ENCODE results near the gene CHCHD10.

The CHCHD10 gene

DNA sequence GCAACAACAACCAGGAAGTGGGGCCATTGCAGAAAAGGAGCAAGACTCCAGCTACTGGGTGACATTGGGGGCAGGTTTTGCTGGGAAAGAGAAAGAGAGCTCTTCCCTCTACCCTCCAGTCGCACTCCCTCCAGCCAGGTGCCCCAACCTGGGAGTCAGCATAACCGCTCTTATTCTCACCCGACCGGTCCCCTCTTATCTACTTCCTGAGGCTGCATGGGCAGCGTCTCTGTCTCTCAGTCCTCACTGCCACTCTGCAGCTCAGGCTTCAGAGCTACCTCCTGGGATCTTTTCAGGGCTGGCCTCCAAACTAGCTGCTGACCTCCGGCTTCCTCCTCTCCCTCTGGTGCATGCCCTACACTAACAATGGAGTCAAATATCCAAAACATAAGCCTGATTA, 22.0 kb downstream of the CHCHD10 start:
- Histone ChIP-seq H3K4me3 (ENCODE audit: insufficient read depth in 1 of 2, low read depth in 1 of 2, low read length in 2 of 2) (no peak overlapping the region), H3K27me3 (ENCODE audit: control insufficient read depth in 1 of 2, insufficient read depth in 1 of 2, low read length in 2 of 2) (no peaks in the 10 kb centered on the region), H3K27ac (ENCODE audit: low read length, poor library complexity, severe bottlenecking) (no peak overlapping the region), H3K18ac (ENCODE audit: low read depth in 1 of 2, low read length in 2 of 2) (no peak overlapping the region), H2BK15ac (ENCODE audit: low read depth, poor library complexity, severe bottlenecking) (no peak overlapping the region), H4K91ac (ENCODE audit: low read length) (no peak overlapping the region), H3K9ac (ENCODE audit: low read length) (no peak overlapping the region), H4K8ac (ENCODE audit: low read length) (no peak overlapping the region), H3K9me3 (ENCODE audit: control insufficient read depth, low read length) (no peaks in the 10 kb centered on the region), H2AFZ (ENCODE audit: low read depth, low read length) (no peak overlapping the region), H2AK5ac (ENCODE audit: low read length, severe bottlenecking) (no peak overlapping the region), H3K4me2 (ENCODE audit: low read length, poor library complexity, severe bottlenecking) (no peak overlapping the region), H3K14ac (ENCODE audit: low read length in 2 of 2) (no peak overlapping the region), H3K23ac (ENCODE audit: low read length in 2 of 2) (no peak overlapping the region), H3K4me1 (ENCODE audit: control insufficient read depth, insufficient read depth, low read depth, low read length) (peaks cover 2% of the 10 kb centered on the region), H3K79me1 (replicated peaks; ENCODE audit: low read length, poor library complexity, severe bottlenecking) (peaks cover 41% of the 10 kb centered on the region), H2BK12ac (ENCODE audit: low read length in 2 of 2) (no peak overlapping the region), H3K4ac (ENCODE audit: low read depth in 1 of 2, low read length in 2 of 2) (no peak overlapping the region), H3K36me3 (ENCODE audit: control insufficient read depth in 1 of 2, insufficient read depth in 2 of 2, low read depth in 1 of 2, low read length in 2 of 2) (peaks cover 41 to 45% of the 10 kb centered on the region in 2 experiments), H2BK5ac (ENCODE audit: low read depth, low read length, poor library complexity, severe bottlenecking) (no peak overlapping the region), H2BK120ac (ENCODE audit: low read depth, low read length) (no peak overlapping the region)
- DNase-seq: no peak
- 93% methylated on average over 5 of the region's 6 CpGs for WGBS

DNA sequence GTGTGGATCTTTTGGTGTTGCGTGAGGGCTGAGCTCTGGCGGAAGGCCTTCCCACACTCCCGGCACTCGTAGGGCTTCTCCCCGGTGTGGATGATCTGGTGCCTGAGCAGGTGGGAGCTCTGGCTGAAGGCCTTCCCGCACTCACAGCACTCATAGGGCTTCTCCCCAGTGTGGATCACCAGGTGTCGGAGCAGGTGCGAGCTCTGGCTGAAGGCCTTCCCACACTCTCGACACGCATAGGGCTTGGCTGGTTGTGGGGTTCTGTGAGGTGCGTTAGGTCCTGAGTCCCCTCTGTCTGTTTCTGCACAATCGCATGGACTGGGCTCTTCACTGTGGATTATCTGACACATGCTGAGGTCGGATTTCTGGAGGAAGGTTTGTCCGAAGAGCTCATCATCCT, 23.3 kb downstream of the CHCHD10 start:
- Histone ChIP-seq H3K27me3 (ENCODE audit: control insufficient read depth in 1 of 2, insufficient read depth in 1 of 2, low read length in 2 of 2) (no peaks in the 10 kb centered on the region), H2BK15ac (ENCODE audit: low read depth, poor library complexity, severe bottlenecking) (no peak overlapping the region), H2BK120ac (ENCODE audit: low read depth, low read length) (no peak overlapping the region), H4K91ac (ENCODE audit: low read length) (no peak overlapping the region), H3K23ac (ENCODE audit: low read length in 2 of 2) (no peak overlapping the region), H3K79me1 (replicated peaks; ENCODE audit: low read length, poor library complexity, severe bottlenecking) (peaks cover 32% of the 10 kb centered on the region), H2BK5ac (ENCODE audit: low read depth, low read length, poor library complexity, severe bottlenecking) (no peak overlapping the region), H3K4me3 (ENCODE audit: insufficient read depth in 1 of 2, low read depth in 1 of 2, low read length in 2 of 2) (no peak overlapping the region), H3K4ac (ENCODE audit: low read depth in 1 of 2, low read length in 2 of 2) (no peak overlapping the region), H4K8ac (ENCODE audit: low read length) (no peak overlapping the region), H3K36me3 (ENCODE audit: control insufficient read depth in 1 of 2, insufficient read depth in 2 of 2, low read depth in 1 of 2, low read length in 2 of 2) (peaks cover 41 to 45% of the 10 kb centered on the region in 2 experiments), H3K9ac (ENCODE audit: low read length) (no peak overlapping the region), H3K9me3 (ENCODE audit: control insufficient read depth, low read length) (no peaks in the 10 kb centered on the region), H3K18ac (ENCODE audit: low read depth in 1 of 2, low read length in 2 of 2) (no peak overlapping the region), H3K27ac (ENCODE audit: low read length, poor library complexity, severe bottlenecking) (no peak overlapping the region), H2AFZ (ENCODE audit: low read depth, low read length) (no peak overlapping the region), H2BK12ac (ENCODE audit: low read length in 2 of 2) (no peak overlapping the region), H2AK5ac (ENCODE audit: low read length, severe bottlenecking) (no peak overlapping the region), H3K14ac (ENCODE audit: low read length in 2 of 2) (no peak overlapping the region), H3K4me1 (ENCODE audit: control insufficient read depth, insufficient read depth, low read depth, low read length) (no peaks in the 10 kb centered on the region), H3K4me2 (ENCODE audit: low read length, poor library complexity, severe bottlenecking) (no peak overlapping the region)
- no peak for DNase-seq
- 97% methylated on average over 14 of the region's 14 CpGs for WGBS

DNA sequence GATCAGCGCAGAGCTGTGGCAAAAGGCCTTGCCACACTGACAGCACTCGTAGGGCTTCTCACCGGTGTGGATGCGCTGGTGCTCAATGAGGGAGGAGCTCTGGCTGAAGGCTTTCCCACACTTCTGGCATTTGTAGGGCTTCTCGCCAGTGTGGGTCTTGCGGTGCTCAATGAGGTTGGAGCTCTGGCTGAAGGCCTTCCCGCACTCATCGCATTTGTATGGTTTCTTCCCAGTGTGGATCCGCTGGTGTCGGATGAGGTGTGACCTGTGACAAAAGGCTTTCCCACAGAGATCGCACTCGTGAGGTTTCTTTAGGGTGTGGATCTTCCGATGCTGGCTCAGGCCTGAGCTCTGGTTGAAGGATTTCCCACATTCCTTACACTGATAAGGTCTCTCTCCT, 23.8 kb downstream of the CHCHD10 start:
- H3K23ac ChIP-seq (ENCODE audit: low read length in 2 of 2): no peak overlapping the region
- no peak for DNase-seq
- H2BK12ac ChIP-seq (ENCODE audit: low read length in 2 of 2): no peak overlapping the region
- no peaks in the 10 kb centered on the region for H3K4me1 ChIP-seq (ENCODE audit: control insufficient read depth, insufficient read depth, low read depth, low read length)
- H3K9ac ChIP-seq (ENCODE audit: low read length): no peak overlapping the region
- no peak overlapping the region for H3K27ac ChIP-seq (ENCODE audit: low read length, poor library complexity, severe bottlenecking)
- no peak overlapping the region for H2BK15ac ChIP-seq (ENCODE audit: low read depth, poor library complexity, severe bottlenecking)
- no peak overlapping the region for H3K4ac ChIP-seq (ENCODE audit: low read depth in 1 of 2, low read length in 2 of 2)
- H3K14ac ChIP-seq (ENCODE audit: low read length in 2 of 2): no peak overlapping the region
- H2BK5ac ChIP-seq (ENCODE audit: low read depth, low read length, poor library complexity, severe bottlenecking): no peak overlapping the region
- H2AK5ac ChIP-seq (ENCODE audit: low read length, severe bottlenecking): no peak overlapping the region
- no peak overlapping the region for H2BK120ac ChIP-seq (ENCODE audit: low read depth, low read length)
- H3K79me1 ChIP-seq (replicated peaks; ENCODE audit: low read length, poor library complexity, severe bottlenecking): peaks cover 31% of the 10 kb centered on the region
- no peak overlapping the region for H3K4me3 ChIP-seq (ENCODE audit: insufficient read depth in 1 of 2, low read depth in 1 of 2, low read length in 2 of 2)
- H3K36me3 ChIP-seq (ENCODE audit: control insufficient read depth in 1 of 2, insufficient read depth in 2 of 2, low read depth in 1 of 2, low read length in 2 of 2): peaks cover 41 to 45% of the 10 kb centered on the region in 2 experiments
- no peak overlapping the region for H3K4me2 ChIP-seq (ENCODE audit: low read length, poor library complexity, severe bottlenecking)
- no peak overlapping the region for H2AFZ ChIP-seq (ENCODE audit: low read depth, low read length)
- no peaks in the 10 kb centered on the region for H3K27me3 ChIP-seq (ENCODE audit: control insufficient read depth in 1 of 2, insufficient read depth in 1 of 2, low read length in 2 of 2)
- H3K9me3 ChIP-seq (ENCODE audit: control insufficient read depth, low read length): no peaks in the 10 kb centered on the region
- H4K8ac ChIP-seq (ENCODE audit: low read length): no peak overlapping the region
- H3K18ac ChIP-seq (ENCODE audit: low read depth in 1 of 2, low read length in 2 of 2): no peak overlapping the region
- 98% methylated on average over 13 of the region's 13 CpGs for WGBS
- H4K91ac ChIP-seq (ENCODE audit: low read length): no peak overlapping the region

DNA sequence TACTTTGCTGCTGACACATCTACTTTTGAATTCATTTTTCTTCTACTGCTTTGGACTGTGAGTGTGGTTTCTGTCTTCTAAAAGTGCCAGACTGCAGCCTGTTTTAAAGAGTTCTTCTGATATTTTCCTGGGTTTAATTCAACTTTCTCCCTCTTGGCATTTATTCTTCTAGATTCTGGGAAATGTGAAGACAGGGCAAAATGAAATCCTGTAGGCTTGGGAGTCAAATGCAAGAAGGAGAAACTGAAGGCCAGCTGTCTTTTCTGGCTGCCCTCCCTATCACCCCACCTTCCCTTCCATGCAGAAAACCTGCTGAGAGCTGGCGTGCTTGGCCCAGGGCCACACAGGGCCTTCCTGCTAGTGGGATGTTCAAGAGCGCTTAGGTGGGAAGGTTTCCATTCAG, 24.5 kb downstream of the CHCHD10 start:
- Histone ChIP-seq H4K8ac (ENCODE audit: low read length) (no peak overlapping the region), H2BK5ac (ENCODE audit: low read depth, low read length, poor library complexity, severe bottlenecking) (no peak overlapping the region), H3K27ac (ENCODE audit: low read length, poor library complexity, severe bottlenecking) (no peak overlapping the region), H3K36me3 (ENCODE audit: control insufficient read depth in 1 of 2, insufficient read depth in 2 of 2, low read depth in 1 of 2, low read length in 2 of 2) (peaks cover 41 to 45% of the 10 kb centered on the region in 2 experiments), H3K4me2 (ENCODE audit: low read length, poor library complexity, severe bottlenecking) (no peak overlapping the region), H2BK15ac (ENCODE audit: low read depth, poor library complexity, severe bottlenecking) (no peak overlapping the region), H3K23ac (ENCODE audit: low read length in 2 of 2) (no peak overlapping the region), H4K91ac (ENCODE audit: low read length) (no peak overlapping the region), H3K4ac (ENCODE audit: low read depth in 1 of 2, low read length in 2 of 2) (no peak overlapping the region), H3K27me3 (ENCODE audit: control insufficient read depth in 1 of 2, insufficient read depth in 1 of 2, low read length in 2 of 2) (no peaks in the 10 kb centered on the region), H2AK5ac (ENCODE audit: low read length, severe bottlenecking) (no peak overlapping the region), H3K79me1 (replicated peaks; ENCODE audit: low read length, poor library complexity, severe bottlenecking) (peaks cover 31% of the 10 kb centered on the region), H3K4me3 (ENCODE audit: insufficient read depth in 1 of 2, low read depth in 1 of 2, low read length in 2 of 2) (no peak overlapping the region), H2AFZ (ENCODE audit: low read depth, low read length) (no peak overlapping the region), H3K9me3 (ENCODE audit: control insufficient read depth, low read length) (no peaks in the 10 kb centered on the region), H2BK12ac (ENCODE audit: low read length in 2 of 2) (no peak overlapping the region), H3K4me1 (ENCODE audit: control insufficient read depth, insufficient read depth, low read depth, low read length) (no peaks in the 10 kb centered on the region), H3K18ac (ENCODE audit: low read depth in 1 of 2, low read length in 2 of 2) (no peak overlapping the region), H3K14ac (ENCODE audit: low read length in 2 of 2) (no peak overlapping the region), H2BK120ac (ENCODE audit: low read depth, low read length) (no peak overlapping the region), H3K9ac (ENCODE audit: low read length) (no peak overlapping the region)
- WGBS: 93% methylated on average over 2 of the region's 2 CpGs
- no peak for DNase-seq
